Upper lobe of right lung (tissue), 1 donor: Measurements from ENCODE around the gene WASF3. TPM values are rescaled to one million over a fixed set of nuclear protein-coding genes. Genes with fewer than 3 reads are reported as not detected.

ENCODE experiments used
- ATAC-seq: fragments of 200-7000 bp; cut with Tn5 transposase; one replicate; pipeline ENCODE4 v1.9.1; 2020; ENCODE audit warnings: mild to moderate bottlenecking, moderate library complexity
- DNase-seq: peaks from one replicate; pipeline ENCODE4 v3.0.0-alpha.2; 2020
- H3K27ac ChIP-seq: fragments of 200-600 bp; one replicate; pipeline ENCODE4 v1.8.0; 2022
- H3K27me3 ChIP-seq: fragments of 200-600 bp; one replicate; pipeline ENCODE4 v1.8.0; 2022; ENCODE audit warnings: mild to moderate bottlenecking
- H3K36me3 ChIP-seq: fragments of 200-600 bp; one replicate; pipeline ENCODE4 v1.8.0; 2022
- H3K4me1 ChIP-seq: fragments of 200-600 bp; one replicate; pipeline ENCODE4 v1.8.0; 2022
- H3K4me3 ChIP-seq: fragments of 200-600 bp; one replicate; pipeline ENCODE4 v1.8.0; 2022; ENCODE audit warnings: mild to moderate bottlenecking
- H3K9me3 ChIP-seq: fragments of 200-600 bp; one replicate; pipeline ENCODE4 v1.8.0; 2022
- intact Hi-C: fragments of 100-400 bp; cut with DNase I; formaldehyde crosslinking; loops from one replicate; pipeline ENCODE4 v1.11.0; 2022
- total RNA-seq: library from RNA; stranded (reverse); fragmentation: NEBNext Ultra II Directional; extraction: Animal tissue kit (Norgen Biotek cat#: 25700); gene quantifications from one replicate; pipeline ENCODE4 v1.2.1, GENCODE V29; 2021
- TF ChIP-seq, protein P1 (sequence below): fragments of 200-600 bp; IDR thresholded peaks from one replicate; pipeline ENCODE4 v1.8.0; 2022; ENCODE audit warnings: antibody characterized with exemption
- donor health status: DM: no; HTN: yes; CAD: no; lungs with severe emphysema.

The WASF3 gene
- total RNA-seq, 1 donor from 2014 or later, result 27.9 TPM

GRCh38 chr13:26590379-26590778 is 32.9 kb downstream of the WASF3 start:
- ATAC-seq, result no peak
- TF ChIP-seq, protein P1, sequence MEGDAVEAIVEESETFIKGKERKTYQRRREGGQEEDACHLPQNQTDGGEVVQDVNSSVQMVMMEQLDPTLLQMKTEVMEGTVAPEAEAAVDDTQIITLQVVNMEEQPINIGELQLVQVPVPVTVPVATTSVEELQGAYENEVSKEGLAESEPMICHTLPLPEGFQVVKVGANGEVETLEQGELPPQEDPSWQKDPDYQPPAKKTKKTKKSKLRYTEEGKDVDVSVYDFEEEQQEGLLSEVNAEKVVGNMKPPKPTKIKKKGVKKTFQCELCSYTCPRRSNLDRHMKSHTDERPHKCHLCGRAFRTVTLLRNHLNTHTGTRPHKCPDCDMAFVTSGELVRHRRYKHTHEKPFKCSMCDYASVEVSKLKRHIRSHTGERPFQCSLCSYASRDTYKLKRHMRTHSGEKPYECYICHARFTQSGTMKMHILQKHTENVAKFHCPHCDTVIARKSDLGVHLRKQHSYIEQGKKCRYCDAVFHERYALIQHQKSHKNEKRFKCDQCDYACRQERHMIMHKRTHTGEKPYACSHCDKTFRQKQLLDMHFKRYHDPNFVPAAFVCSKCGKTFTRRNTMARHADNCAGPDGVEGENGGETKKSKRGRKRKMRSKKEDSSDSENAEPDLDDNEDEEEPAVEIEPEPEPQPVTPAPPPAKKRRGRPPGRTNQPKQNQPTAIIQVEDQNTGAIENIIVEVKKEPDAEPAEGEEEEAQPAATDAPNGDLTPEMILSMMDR, result no peak
- no peak overlapping the region for H3K27ac ChIP-seq
- H3K36me3 ChIP-seq, result no peaks in the 10 kb centered on the region
- H3K27me3 ChIP-seq, result no peaks in the 10 kb centered on the region
- DNase-seq, result no peak
- no peak overlapping the region for H3K4me3 ChIP-seq
- no peaks in the 10 kb centered on the region for H3K9me3 ChIP-seq
- intact Hi-C loops, result no loop called here
- H3K4me1 ChIP-seq, result no peaks in the 10 kb centered on the region

DNA sequence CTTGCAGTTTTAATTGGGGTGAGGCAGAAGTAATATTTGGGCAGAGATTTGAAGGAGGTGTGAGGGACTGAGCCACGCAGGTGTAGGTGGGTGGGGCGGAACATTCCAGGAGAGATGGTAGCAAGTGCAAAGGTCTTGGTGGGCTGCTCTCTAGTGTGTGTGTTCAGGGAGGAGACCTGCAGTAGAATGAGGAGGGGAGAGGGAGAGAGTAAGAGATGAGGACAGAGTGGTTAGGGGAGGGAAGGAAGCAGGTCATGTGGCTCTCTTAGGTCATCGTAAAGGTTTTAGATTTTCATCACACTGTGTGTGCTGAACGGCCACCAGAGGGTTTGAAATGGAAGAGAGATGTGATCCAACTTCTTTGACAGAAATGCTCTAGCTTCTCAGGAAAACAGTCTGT is 33.5 kb downstream of the WASF3 start:
- intact Hi-C loops, result no loop called here
- Histone ChIP-seq H3K4me3 (no peak overlapping the region), H3K4me1 (no peaks in the 10 kb centered on the region), H3K27me3 (no peaks in the 10 kb centered on the region), H3K9me3 (no peaks in the 10 kb centered on the region), H3K36me3 (no peaks in the 10 kb centered on the region), H3K27ac (no peak overlapping the region)
- ATAC-seq, result no peak
- DNase-seq, result no peak
- TF ChIP-seq, protein P1, result no peak

- no peaks in the 10 kb centered on the region for H3K9me3 ChIP-seq
- no peak overlapping the region for H3K4me3 ChIP-seq
- intact Hi-C loops, result no loop called here
- no peaks in the 10 kb centered on the region for H3K27me3 ChIP-seq
- TF ChIP-seq, protein P1, result no peak
- no peaks in the 10 kb centered on the region for H3K36me3 ChIP-seq
- H3K27ac ChIP-seq, result no peak overlapping the region
- no peak for DNase-seq
- H3K4me1 ChIP-seq, result no peaks in the 10 kb centered on the region
- no peak for ATAC-seq
These were observed 34.2 kb downstream of the WASF3 start for GRCh38 chr13:26591672-26592071.

- no peak overlapping the region for H3K4me3 ChIP-seq
- H3K36me3 ChIP-seq, result no peaks in the 10 kb centered on the region
- DNase-seq (no peak), ATAC-seq (no peak)
- no peaks in the 10 kb centered on the region for H3K4me1 ChIP-seq
- no peak overlapping the region for H3K27ac ChIP-seq
- TF ChIP-seq, protein P1, result no peak
- intact Hi-C loops, result no loop called here
- H3K9me3 ChIP-seq, result no peaks in the 10 kb centered on the region
- no peaks in the 10 kb centered on the region for H3K27me3 ChIP-seq
These were observed 36.2 kb downstream of the WASF3 start for GRCh38 chr13:26593661-26594060.

DNA sequence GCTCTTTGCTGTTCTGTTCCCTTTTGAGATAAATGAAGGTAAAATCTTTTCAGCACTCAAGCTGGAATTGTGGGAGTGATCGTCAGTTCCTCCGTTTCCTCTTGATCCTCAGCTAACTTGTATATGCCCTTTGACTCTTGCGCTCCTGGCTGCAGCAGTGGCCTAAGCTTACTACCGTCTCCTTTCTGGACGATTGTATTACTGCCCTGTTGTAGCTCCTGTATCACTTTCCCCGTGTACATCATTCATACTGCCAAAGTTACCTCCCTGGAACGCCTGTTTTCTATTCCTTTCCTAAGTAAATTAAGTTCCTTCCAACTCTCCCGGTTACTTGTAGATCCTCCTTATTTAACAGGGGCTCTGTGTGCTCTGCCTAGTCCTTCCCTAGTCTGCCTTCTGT is 36.9 kb downstream of the WASF3 start:
- Histone ChIP-seq H3K4me1 (no peaks in the 10 kb centered on the region), H3K9me3 (no peaks in the 10 kb centered on the region), H3K27me3 (no peaks in the 10 kb centered on the region), H3K4me3 (no peak overlapping the region), H3K36me3 (no peaks in the 10 kb centered on the region), H3K27ac (no peak overlapping the region)
- no peak for ATAC-seq
- intact Hi-C loops, result no loop called here
- DNase-seq, result no peak
- TF ChIP-seq, protein P1, result no peak

DNA sequence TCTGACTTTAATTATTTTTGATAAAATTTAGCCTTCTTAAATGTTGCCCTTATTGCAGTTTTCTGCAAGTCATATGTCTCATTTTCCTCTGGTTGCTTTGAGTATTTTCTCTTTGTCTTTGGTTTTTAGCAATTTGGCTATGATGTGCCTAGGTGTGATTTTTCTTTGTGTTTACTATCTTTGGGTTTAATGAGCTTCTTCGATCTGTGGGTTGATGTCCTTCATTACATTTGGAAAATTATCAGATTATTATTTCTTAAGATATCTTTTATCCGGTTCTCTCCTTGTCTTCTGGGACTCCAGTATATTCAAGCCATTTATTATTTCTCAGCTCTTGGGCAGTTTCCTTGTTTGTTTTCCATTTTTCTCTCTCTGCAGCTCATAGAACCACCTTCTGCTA is 39.0 kb downstream of the WASF3 start:
- Histone ChIP-seq H3K27ac (no peak overlapping the region), H3K4me3 (no peak overlapping the region), H3K4me1 (peaks cover 2% of the 10 kb centered on the region), H3K9me3 (no peaks in the 10 kb centered on the region), H3K27me3 (no peaks in the 10 kb centered on the region), H3K36me3 (no peaks in the 10 kb centered on the region)
- TF ChIP-seq, protein P1, result no peak
- intact Hi-C loops, result no loop called here
- DNase-seq (no peak), ATAC-seq (no peak)
